ENCODE results near the gene SERPINA4. TPM values are rescaled to one million over a fixed set of nuclear protein-coding genes. Genes with fewer than 3 reads are reported as not detected.

Gene SERPINA4
- total RNA-seq, 1 experiment from 2014 or later, result 0.17 TPM

DNA sequence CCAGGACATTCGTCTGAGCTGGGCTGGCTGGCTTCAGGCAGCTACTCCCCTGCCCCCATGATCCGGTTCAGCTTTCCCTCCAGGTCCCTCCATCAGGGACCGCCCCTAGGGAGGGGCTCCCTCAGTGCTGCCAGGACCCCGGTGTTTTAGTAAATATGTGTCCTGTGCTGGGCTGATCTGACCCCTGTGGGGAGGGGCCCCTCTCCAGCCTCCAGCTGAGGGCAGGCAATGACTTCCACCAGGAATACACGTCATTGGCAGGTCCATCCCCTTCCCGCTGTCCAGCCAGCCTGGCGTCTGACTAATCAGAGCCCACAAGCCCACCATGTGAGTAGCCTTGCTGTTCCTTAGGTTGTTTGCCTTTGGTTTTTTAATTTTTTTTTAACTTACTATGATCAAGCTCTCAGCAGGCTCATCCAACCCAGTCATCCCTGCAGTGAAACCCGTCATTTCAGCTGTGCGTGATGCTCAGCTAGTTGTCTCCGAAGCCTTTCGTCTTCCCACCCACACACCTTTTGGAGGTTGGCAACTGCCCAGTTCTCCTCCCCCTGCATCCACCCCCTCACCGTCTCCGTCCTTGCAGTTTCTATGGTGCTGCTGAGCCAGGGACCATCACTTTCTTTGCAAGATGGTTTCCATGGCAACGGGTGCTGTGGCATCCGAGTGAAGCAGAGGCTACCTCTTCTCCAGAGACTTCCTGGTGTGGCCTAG is 16.0 kb upstream of the SERPINA4 start:
- Histone ChIP-seq H3K27ac (ENCODE audit: low read depth, low read length) (no peak overlapping the region), H2AFZ (ENCODE audit: low read depth, low read length, poor library complexity, severe bottlenecking) (no peak overlapping the region), H3K4me1 (ENCODE audit: control insufficient read depth in 1 of 2, insufficient read depth in 2 of 2, low read length in 2 of 2) (peaks cover 0 to 25% of the 10 kb centered on the region in 2 experiments; a peak in 2 of 4 replicates), H3K9me2 (ENCODE audit: insufficient read depth) (no peaks in the 10 kb centered on the region), H3K9me3 (ENCODE audit: control insufficient read depth in 1 of 2, insufficient read depth in 1 of 2, low read depth in 1 of 2, low read length in 2 of 2) (no peaks in the 10 kb centered on the region), H3K9ac (ENCODE audit: low read length) (no peak overlapping the region), H3K27me3 (ENCODE audit: insufficient read depth, low read length) (no peaks in the 10 kb centered on the region), H3K4me2 (ENCODE audit: low read length) (no peak overlapping the region), H3K36me3 (ENCODE audit: control insufficient read depth in 1 of 2, insufficient read depth in 2 of 2, low read length in 2 of 2) (no peaks in the 10 kb centered on the region), H4K20me1 (ENCODE audit: insufficient read depth) (no peaks in the 10 kb centered on the region), H3K4me3 (replicated peaks in 1 of 2; ENCODE audit: low read depth in 1 of 2, low read length in 2 of 2) (no peak overlapping the region), H3K79me2 (ENCODE audit: insufficient read depth, low read length) (no peaks in the 10 kb centered on the region)
- RAD21 ChIA-PET (ENCODE audit: low non-redundant PET in 1 of 2, low total read pairs in 2 of 2, uncharacterized antibody in 2 of 2, unreplicated experiment in 2 of 2), result no interaction called here
- no TSS peak for BruUV-seq (replicated peaks)
- POLR2A ChIA-PET, result no interaction called here
- intact Hi-C loops (cut with micrococcal nuclease), result no loop called here
- ATAC-seq (no peak), DNase-seq (ENCODE audit: low read depth, low spot score) (no peak)
- no peak for TF ChIP-seq SIN3A (IDR thresholded peaks at IDR 0.05; ENCODE audit: low read depth)
- TF ChIP-seq ELF1 (IDR thresholded peaks at IDR 0.05; ENCODE audit: borderline replicate concordance, low read depth), result no peak
- TF ChIP-seq CBX3 (IDR thresholded peaks at IDR 0.05; ENCODE audit: low read depth), result no peak
- no peak for TF ChIP-seq YY1 (IDR thresholded peaks at IDR 0.05; ENCODE audit: extremely low read depth, insufficient replicate concordance, low read depth, low read length)
- TF ChIP-seq, protein P1, sequence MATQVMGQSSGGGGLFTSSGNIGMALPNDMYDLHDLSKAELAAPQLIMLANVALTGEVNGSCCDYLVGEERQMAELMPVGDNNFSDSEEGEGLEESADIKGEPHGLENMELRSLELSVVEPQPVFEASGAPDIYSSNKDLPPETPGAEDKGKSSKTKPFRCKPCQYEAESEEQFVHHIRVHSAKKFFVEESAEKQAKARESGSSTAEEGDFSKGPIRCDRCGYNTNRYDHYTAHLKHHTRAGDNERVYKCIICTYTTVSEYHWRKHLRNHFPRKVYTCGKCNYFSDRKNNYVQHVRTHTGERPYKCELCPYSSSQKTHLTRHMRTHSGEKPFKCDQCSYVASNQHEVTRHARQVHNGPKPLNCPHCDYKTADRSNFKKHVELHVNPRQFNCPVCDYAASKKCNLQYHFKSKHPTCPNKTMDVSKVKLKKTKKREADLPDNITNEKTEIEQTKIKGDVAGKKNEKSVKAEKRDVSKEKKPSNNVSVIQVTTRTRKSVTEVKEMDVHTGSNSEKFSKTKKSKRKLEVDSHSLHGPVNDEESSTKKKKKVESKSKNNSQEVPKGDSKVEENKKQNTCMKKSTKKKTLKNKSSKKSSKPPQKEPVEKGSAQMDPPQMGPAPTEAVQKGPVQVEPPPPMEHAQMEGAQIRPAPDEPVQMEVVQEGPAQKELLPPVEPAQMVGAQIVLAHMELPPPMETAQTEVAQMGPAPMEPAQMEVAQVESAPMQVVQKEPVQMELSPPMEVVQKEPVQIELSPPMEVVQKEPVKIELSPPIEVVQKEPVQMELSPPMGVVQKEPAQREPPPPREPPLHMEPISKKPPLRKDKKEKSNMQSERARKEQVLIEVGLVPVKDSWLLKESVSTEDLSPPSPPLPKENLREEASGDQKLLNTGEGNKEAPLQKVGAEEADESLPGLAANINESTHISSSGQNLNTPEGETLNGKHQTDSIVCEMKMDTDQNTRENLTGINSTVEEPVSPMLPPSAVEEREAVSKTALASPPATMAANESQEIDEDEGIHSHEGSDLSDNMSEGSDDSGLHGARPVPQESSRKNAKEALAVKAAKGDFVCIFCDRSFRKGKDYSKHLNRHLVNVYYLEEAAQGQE (IDR thresholded peaks at IDR 0.05; ENCODE audit: low read depth), result no peak
- TF ChIP-seq EZH2phosphoT487 (IDR thresholded peaks at IDR 0.05; ENCODE audit: borderline replicate concordance), result no peak
- no peak for TF ChIP-seq SRF (IDR thresholded peaks at IDR 0.05; ENCODE audit: low read depth)
- TF ChIP-seq FOSL1 (IDR thresholded peaks at IDR 0.05; ENCODE audit: low read depth), result no peak
- TF ChIP-seq CEBPB (IDR thresholded peaks at IDR 0.05; ENCODE audit: low read depth), result no peak
- no peak for TF ChIP-seq POLR2A (IDR thresholded peaks at IDR 0.05; ENCODE audit: borderline replicate concordance, extremely low read depth, insufficient read depth, insufficient read length)
- TF ChIP-seq ATF3 (IDR thresholded peaks at IDR 0.05), result no peak
- TF ChIP-seq EGR1 (IDR thresholded peaks at IDR 0.05; ENCODE audit: low read depth), result no peak
- TF ChIP-seq POLR2AphosphoS5 (IDR thresholded peaks at IDR 0.05; ENCODE audit: low read depth, low read length), result no peak
- no peak for TF ChIP-seq SP1 (IDR thresholded peaks at IDR 0.05; ENCODE audit: low read depth)
- no peak for TF ChIP-seq ZNF274 (IDR thresholded peaks at IDR 0.05; ENCODE audit: low read depth, low read length)
- TF ChIP-seq EZH2 (IDR thresholded peaks at IDR 0.05), result no peak
- TF ChIP-seq TCF7L2 (IDR thresholded peaks at IDR 0.05; ENCODE audit: borderline replicate concordance, extremely low read depth, insufficient read depth, insufficient read length), result no peak
- TF ChIP-seq RAD21 (IDR thresholded peaks at IDR 0.05; ENCODE audit: low read depth), result no peak
- no peak for TF ChIP-seq ZFX (IDR thresholded peaks at IDR 0.05)
- CTCF ChIA-PET, result no interaction called here

Data from HCT116 (cell line).